SK-N-DZ (cell line): ENCODE data around the gene PGLYRP2.

ENCODE experiments used
- DNase-seq: peaks from one replicate; pipeline ENCODE4 v3.0.0-alpha.2; 2015; ENCODE audit warnings: low spot score

Gene PGLYRP2

DNA sequence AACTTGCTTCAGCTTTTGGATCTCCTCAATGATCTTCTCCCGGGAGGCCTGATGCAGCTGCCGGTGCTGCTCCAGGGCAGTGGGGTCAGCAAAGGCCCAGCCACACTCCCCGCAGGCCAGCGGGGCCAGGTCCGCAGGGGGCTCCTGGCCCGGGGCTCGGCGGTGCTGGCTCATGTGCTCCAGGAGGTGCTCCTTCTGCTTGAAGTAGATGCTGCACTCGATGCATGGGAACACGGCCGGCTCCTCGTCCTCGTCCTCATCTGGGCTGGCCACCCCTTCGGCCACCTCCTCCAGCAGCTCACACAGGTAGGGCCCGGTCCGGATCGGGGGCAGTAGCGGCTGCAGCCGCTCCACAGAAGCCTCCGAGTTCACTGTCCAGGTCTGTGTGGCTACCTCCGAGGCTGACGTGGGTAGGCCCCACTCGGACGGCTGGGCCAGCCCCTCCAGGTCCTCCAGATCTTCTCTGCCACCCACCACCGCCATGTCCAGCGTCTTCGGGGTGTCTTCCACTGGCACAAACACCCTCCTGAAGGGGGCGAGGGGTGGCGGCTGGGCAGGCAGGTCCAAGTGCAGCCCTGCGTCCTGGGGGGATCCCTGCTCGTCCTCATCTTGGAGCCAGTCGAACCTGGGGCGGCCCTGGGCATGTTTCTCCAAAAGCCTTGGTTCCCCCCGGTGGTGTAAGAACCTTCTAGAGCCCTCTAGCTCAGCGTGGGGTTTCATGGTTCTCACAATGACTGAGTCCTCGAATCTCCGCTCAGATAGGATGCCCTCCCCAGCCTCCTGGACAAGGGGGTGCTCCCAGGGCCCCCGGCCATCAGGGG is 39.3 kb downstream of the PGLYRP2 start:
- DNase-seq: no peak

GRCh38 chr19:15439078-15439799 is 40.1 kb downstream of the PGLYRP2 start:
- no peak for DNase-seq

- DNase-seq: no peak
These were observed 40.7 kb downstream of the PGLYRP2 start for GRCh38 chr19:15438577-15438976.

DNA sequence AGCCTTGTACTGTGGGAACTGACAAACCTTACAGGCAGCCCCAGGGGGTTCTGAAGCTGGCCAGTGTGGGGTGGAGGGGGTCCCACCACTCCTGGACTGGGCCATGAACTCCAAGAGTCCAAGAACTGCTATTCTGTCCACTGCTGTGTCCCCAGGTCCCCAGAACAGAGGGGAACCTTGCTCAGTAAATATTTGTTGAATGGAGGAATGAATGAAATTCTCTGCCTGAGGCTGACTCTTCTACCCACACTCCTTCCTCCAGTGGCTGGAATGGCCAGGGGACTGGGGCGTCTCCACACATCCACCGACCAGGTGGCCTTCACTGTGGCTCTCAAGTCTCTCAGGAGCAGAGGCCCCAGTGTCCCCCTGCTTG is 41.2 kb downstream of the PGLYRP2 start:
- DNase-seq: no peak

GRCh38 chr19:15437355-15438123 is 41.8 kb downstream of the PGLYRP2 start:
- no peak for DNase-seq

GRCh38 chr19:15436826-15437110 is 42.5 kb downstream of the PGLYRP2 start:
- DNase-seq: no peak

DNA sequence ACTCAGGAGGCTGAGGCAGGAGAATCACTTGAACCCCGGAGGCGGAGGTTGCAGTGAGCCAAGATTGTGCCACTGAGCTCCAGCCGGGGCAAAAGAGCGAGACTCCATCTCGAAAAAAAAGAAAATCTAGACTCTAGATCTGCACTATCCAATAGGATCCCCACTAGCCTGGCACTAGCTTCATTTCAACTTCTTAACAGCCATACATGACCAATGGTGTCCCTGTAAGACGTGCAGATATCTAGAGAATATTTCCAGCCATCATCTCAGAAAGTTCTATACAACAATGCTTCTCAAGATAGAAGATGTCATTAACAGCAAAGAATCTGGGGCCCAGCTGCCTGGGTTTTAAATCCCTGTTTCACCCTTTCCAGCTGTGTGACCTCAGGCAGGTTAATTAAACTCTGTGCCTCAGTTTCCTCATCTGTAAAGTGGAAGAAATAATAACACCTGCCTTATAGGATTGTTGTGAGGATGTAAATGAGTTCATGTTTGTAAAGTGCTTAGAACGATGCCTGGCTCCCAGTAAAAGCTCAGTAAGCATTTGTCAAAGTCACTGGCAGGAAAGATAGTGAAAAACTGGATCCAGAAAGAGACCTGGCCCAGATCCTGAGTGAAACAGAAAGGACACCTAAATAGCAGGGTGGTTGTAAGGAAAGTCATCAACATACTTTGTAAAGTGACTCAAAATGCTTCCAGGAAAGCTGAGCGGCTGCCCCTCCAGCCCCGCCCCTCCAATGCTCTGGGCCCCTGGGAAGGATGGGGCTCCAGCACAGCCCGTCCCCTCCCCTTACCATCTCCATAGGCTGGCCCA is 43.1 kb downstream of the PGLYRP2 start:
- no peak for DNase-seq

DNA sequence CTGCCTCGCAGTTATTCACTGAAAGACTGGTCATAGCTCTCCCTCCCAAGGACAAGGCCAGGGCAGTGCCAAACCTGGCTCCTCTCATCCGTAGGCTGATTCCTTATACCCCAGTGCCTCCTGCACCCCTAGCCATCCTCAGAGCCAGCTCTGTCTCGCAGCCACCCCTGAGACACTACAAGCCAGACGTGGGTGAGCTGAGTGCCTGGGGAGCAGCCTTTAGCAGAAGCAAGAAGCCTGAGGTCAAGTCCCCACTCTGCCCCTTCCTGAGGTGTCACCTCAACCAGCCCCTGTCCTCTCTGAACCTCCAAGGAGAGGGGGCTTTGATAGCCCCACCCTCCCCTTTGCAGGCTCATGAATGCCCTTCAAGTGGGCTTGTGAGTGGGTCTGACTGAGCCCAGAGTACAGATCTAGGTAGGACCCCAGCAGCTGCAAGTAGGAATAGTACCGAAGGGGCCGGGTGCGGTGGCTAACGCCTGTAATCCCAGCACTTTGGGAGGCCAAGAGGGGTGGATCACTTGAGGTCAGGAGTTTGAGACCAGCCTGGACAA is 45.7 kb downstream of the PGLYRP2 start:
- no peak for DNase-seq

GRCh38 chr19:15432629-15433518 is 46.4 kb downstream of the PGLYRP2 start:
- peak; percentile 80 for DNase-seq

- no peak for DNase-seq
These were observed 47.2 kb downstream of the PGLYRP2 start for GRCh38 chr19:15432018-15432494.

- DNase-seq: no peak
These were observed 47.8 kb downstream of the PGLYRP2 start for GRCh38 chr19:15431396-15432017.

DNA sequence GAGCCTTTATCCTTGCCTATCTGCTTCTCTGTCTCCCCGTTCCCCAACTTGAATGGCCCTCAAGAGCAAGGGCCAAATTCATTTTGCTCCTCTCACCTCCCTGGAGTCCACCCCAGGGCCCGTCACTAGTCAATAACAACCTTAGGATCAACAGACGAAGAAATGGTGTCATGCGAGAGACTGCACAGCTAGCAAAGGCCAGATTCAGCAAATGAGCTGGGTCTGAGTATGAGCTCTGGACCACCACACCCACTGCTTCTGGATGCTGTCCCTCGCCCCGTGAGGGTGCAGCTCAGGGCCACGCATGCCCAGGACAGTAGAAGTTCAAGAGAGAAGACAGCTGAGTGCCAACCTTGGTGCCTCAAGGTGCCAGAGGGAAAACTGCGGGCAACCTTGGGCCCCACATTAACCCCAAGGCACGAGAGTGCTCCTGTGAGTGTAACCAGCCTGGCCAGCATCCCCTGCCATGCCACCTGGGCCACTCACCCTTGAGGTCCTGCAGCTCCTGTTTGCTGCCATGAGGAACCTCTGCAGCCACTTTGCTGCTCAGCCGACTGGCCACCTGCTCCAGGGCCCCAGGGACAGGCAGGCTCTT is 48.7 kb downstream of the PGLYRP2 start:
- no peak for DNase-seq

DNA sequence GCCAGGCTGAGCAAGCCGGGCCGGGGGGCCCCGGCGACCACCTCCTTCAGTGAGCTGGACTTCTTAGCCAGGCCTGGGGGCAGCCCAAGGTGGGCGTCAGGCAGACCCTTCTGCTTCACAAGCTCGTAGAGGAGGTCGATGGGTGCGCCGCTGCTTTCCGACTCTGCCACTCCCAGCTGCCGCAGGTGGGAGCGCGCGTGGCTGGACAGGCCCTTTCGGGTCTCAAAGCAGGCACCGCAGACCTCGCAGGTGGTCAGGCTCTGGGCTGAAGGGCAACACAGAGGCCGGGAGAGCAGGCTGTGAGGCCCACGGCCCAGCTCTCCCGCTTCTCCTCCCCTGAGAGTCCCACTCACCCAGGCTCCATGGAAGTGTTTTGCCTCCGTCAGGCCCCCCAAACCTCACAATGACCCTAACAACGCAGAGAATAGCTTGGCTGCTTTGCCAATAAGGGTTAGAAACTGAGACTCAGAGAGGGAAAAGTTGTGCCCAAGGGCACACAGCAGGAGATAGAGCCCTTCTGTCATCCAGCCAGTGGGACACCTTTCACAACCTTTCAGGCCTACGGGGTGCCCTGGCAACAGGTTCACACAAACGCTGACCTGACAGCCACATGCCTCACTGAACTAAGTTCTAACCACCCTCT is 49.4 kb downstream of the PGLYRP2 start:
- DNase-seq: no peak

DNA sequence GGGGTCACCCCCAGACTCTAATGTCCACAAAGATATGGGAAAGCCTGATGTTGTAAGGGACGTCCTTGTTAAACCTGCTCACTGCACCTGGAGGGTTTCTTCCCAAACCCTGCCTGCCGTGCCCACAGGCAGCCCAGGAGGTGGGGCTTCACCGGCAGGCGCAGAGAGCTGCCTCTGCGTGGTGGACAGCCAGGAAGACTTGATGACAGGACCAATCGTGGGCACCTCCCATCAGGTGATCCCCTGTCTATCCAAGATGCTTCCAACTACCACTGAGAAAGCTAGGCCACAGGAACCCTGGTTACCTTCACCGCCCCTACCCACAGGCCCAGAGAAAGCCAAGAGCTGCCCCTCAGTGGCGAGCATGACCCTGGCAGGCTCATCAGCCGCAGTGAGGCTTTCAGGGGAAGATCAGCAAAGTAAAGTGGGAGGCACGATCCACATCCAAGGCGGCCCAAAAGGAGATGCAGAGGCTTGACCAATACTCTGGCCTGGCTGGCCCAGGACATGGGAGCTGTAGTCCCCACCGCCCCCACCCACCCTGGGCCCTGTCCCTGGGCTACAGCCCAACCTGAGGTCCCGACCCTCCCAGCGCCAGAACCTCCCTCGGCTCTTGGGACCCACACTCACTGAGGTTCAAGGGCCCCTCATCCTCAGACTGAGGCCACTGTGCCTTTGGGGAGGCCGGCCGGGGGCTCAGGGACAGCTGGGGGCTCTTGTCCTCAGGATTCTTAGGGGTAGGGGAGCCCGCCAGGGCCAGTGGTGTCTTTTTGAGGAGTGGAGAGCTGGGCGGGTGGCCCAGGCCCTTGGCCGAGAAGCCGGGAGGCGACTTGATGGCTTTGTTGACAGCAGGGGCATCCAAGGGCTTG is 50.1 kb downstream of the PGLYRP2 start:
- DNase-seq: no peak

DNA sequence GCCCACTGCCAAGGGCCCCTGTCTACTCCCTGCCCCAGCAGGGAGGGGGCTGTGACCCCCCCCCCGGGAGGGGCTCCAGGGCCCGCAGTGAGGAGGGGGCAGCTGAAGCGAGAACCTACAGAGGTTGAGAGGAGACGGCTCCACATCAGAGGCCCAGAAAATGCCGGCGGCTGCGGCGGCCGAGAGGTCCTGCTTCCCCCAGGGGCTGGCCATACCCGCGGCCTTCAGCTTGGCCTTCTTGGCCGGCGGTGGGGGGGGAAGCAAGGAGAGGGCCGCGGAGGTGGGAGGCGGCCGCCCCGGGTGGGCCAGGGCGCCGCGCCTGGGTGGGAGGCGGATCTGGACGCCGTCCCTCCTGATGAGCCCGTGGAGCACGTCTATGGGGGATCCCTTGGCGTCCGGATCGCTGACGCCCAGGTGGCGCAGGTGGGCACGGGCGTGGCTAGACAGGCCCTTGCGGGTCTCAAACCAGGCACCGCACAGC is 51.3 kb downstream of the PGLYRP2 start:
- DNase-seq: no peak

DNA sequence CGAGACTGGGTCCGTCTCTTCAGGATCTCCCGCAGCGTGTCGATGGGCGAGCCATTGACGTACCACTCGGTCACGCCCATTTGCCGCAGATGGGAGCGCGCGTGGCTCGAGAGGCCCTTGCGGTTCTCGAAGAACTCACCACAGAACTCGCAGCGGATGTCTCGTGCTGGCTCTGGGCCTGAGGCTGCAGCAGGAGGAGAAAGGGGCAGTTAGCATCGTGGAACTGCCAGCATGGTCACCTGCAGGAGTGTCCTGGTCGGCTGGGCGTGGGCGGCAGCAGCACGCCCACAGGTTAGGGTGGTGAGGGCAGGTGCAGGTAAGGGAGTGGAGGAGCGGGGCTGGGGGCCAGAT is 52.0 kb downstream of the PGLYRP2 start:
- no peak for DNase-seq

DNA sequence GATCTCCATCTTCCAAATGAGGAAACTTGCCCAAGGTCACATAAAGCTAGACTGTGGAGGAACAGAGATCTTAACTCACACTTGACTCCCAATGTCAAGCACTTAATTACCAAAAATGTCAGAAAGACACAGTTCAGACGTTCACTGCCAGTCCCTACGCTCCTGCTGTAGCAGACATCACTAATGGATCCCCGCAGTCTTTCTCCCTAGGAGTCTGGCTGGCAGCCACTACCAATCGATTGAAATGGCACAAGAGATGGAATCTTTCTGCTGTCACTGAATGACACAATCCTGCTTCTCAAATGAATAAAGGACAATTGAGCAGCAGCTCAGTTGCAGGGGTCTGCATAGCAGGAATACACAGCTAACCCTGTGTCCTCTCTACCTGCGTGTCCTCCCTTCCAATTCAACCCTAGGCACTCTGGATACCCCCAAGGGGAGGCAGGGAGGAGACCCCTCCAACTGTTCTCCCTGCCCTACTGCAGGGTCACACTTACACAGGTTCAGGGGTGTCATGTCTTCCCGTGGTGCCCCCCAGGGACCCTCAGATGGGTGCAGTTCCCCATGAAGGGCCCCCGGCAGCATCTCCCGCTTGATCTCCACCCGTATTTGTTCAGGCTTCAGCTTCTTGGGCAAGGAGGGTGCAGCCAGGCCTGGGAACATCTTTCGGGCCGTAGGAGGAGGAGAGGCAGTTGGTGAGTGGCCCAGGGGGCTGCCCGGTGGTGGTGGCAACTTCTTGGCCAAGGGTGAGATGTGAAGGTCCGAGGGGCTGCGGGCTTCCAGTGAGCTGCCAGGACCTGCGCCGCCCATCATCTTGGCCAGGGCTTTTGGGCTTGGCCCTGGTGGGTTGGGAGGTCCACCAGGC is 52.6 kb downstream of the PGLYRP2 start:
- DNase-seq: no peak
